ENCODE results near the gene THSD7A.

THSD7A gene

DNA sequence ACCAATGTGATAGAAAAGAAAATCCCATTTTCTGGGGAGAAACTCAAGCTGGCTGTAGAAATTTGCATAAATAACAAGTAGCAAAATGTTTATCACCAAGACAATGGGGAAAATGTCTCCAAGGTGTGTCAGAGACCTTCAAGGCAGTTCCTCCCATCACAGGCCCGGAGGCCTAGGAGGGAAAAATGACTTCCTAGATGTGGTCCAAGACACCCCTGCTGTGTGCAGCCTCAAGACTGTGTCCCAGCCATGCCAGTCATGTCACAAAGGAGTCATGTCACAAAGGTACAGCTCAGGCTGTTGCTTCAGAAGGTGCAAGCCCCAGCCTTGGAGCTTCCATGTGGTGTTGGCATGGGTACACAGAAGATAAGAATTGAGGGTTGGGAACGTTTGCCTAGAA lies 33.7 kb upstream of the THSD7A start:
- Histone ChIP-seq H4K20me1 (ENCODE audit: insufficient read depth, low read length) (no peaks in the 10 kb centered on the region), H3K9me3 (ENCODE audit: insufficient read depth, low read length) (no peaks in the 10 kb centered on the region), H3K4me1 (ENCODE audit: low read length) (no peaks in the 10 kb centered on the region), H2AFZ (ENCODE audit: low read depth, low read length) (no peak overlapping the region), H3K27ac (ENCODE audit: low read length) (no peak overlapping the region), H3K4me3 (ENCODE audit: low read length) (no peak overlapping the region), H3K79me2 (ENCODE audit: low read length) (no peaks in the 10 kb centered on the region), H3K36me3 (replicated peaks; ENCODE audit: low read depth, low read length) (no peaks in the 10 kb centered on the region), H3K27me3 (ENCODE audit: low read depth, low read length) (no peaks in the 10 kb centered on the region), H3K9ac (ENCODE audit: low read length) (no peak overlapping the region), H3K4me2 (ENCODE audit: low read length) (no peak overlapping the region)
- TF ChIP-seq EZH2phosphoT487 (IDR thresholded peaks at IDR 0.05; ENCODE audit: low read depth) (no peak), CTCF (IDR thresholded peaks at IDR 0.05; ENCODE audit: low read depth, low read length) (no peak)

- no peaks in the 10 kb centered on the region for H3K36me3 ChIP-seq (replicated peaks; ENCODE audit: low read depth, low read length)
- H3K27ac ChIP-seq (ENCODE audit: low read length): no peak overlapping the region
- no peak overlapping the region for H3K4me3 ChIP-seq (ENCODE audit: low read length)
- no peak overlapping the region for H3K9ac ChIP-seq (ENCODE audit: low read length)
- no peaks in the 10 kb centered on the region for H3K79me2 ChIP-seq (ENCODE audit: low read length)
- H3K4me1 ChIP-seq (ENCODE audit: low read length): no peaks in the 10 kb centered on the region
- H3K4me2 ChIP-seq (ENCODE audit: low read length): no peak overlapping the region
- no peaks in the 10 kb centered on the region for H4K20me1 ChIP-seq (ENCODE audit: insufficient read depth, low read length)
- no peak for TF ChIP-seq EZH2phosphoT487 (IDR thresholded peaks at IDR 0.05; ENCODE audit: low read depth)
- no peaks in the 10 kb centered on the region for H3K27me3 ChIP-seq (ENCODE audit: low read depth, low read length)
- H2AFZ ChIP-seq (ENCODE audit: low read depth, low read length): no peak overlapping the region
- no peaks in the 10 kb centered on the region for H3K9me3 ChIP-seq (ENCODE audit: insufficient read depth, low read length)
Observed at GRCh38 chr7:11858622-11859302, 26.8 kb upstream of the THSD7A start.

DNA sequence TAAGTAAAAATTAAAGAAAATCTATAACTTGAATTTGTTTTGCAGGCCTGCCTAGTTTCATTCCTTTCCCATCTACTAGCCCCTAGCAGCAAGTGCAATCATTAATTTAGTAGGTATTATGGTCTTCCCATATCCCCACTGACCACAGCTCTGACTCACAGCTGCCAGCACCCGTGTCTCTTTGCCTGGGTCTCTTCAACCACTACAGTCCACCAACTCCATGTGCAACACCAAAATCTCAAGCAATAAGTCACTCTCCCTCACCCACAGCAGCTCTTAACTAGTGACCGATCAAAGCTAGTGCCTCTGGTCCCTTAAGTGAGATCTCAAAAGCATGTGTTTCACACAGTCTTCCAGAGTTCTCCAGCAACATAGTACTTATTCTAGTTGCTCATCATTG lies 26.0 kb upstream of the THSD7A start:
- no peak overlapping the region for H2AFZ ChIP-seq (ENCODE audit: low read depth, low read length)
- H3K36me3 ChIP-seq (replicated peaks; ENCODE audit: low read depth, low read length): no peaks in the 10 kb centered on the region
- no peaks in the 10 kb centered on the region for H3K79me2 ChIP-seq (ENCODE audit: low read length)
- no peaks in the 10 kb centered on the region for H3K27me3 ChIP-seq (ENCODE audit: low read depth, low read length)
- no peak overlapping the region for H3K27ac ChIP-seq (ENCODE audit: low read length)
- H3K4me1 ChIP-seq (ENCODE audit: low read length): no peaks in the 10 kb centered on the region
- H3K9ac ChIP-seq (ENCODE audit: low read length): no peak overlapping the region
- H3K9me3 ChIP-seq (ENCODE audit: insufficient read depth, low read length): no peaks in the 10 kb centered on the region
- no peak for TF ChIP-seq EZH2phosphoT487 (IDR thresholded peaks at IDR 0.05; ENCODE audit: low read depth)
- no peak for TF ChIP-seq CTCF (IDR thresholded peaks at IDR 0.05; ENCODE audit: low read depth, low read length)
- H3K4me2 ChIP-seq (ENCODE audit: low read length): no peak overlapping the region
- H3K4me3 ChIP-seq (ENCODE audit: low read length): no peak overlapping the region
- H4K20me1 ChIP-seq (ENCODE audit: insufficient read depth, low read length): no peaks in the 10 kb centered on the region

- peaks cover 24% of the 10 kb centered on the region for H3K4me1 ChIP-seq (ENCODE audit: low read length)
- no peaks in the 10 kb centered on the region for H3K36me3 ChIP-seq (replicated peaks; ENCODE audit: low read depth, low read length)
- no peaks in the 10 kb centered on the region for H3K9me3 ChIP-seq (ENCODE audit: insufficient read depth, low read length)
- TF ChIP-seq CTCF (IDR thresholded peaks at IDR 0.05; ENCODE audit: low read depth, low read length) (no peak), EZH2phosphoT487 (IDR thresholded peaks at IDR 0.05; ENCODE audit: low read depth) (no peak)
- H3K9ac ChIP-seq (ENCODE audit: low read length): no peak overlapping the region
- H3K27me3 ChIP-seq (ENCODE audit: low read depth, low read length): no peaks in the 10 kb centered on the region
- no peak overlapping the region for H3K4me3 ChIP-seq (ENCODE audit: low read length)
- H3K27ac ChIP-seq (ENCODE audit: low read length): no peak overlapping the region
- no peaks in the 10 kb centered on the region for H3K79me2 ChIP-seq (ENCODE audit: low read length)
- H4K20me1 ChIP-seq (ENCODE audit: insufficient read depth, low read length): no peaks in the 10 kb centered on the region
- H3K4me2 ChIP-seq (ENCODE audit: low read length): no peak overlapping the region
- H2AFZ ChIP-seq (ENCODE audit: low read depth, low read length): no peak overlapping the region
Observed at GRCh38 chr7:11848251-11848650, 16.3 kb upstream of the THSD7A start.
